HG03066 (cell line): Measurements from ENCODE around the gene SARS2.

Experiments used
- ATAC-seq: cut with Tn5 transposase; IDR thresholded peaks from one replicate; pipeline ENCODE4 v1.9.1; 2021; ENCODE audit warnings: low read depth; ENCODE audit not compliant: unreplicated experiment

The SARS2 gene

GRCh38 chr19:38919837-38920601 is 10.5 kb downstream of the SARS2 start:
- no peak for ATAC-seq

- no peak for ATAC-seq
Observed at GRCh38 chr19:38918526-38918925, 12.0 kb downstream of the SARS2 start.

- ATAC-seq, result no peak
Observed at GRCh38 chr19:38917921-38918491, 12.6 kb downstream of the SARS2 start.

GRCh38 chr19:38917516-38917915 is 13.0 kb downstream of the SARS2 start:
- no peak for ATAC-seq

GRCh38 chr19:38915329-38916321 is 14.9 kb downstream of the SARS2 start:
- ATAC-seq, result no peak

- no peak for ATAC-seq
Observed at GRCh38 chr19:38913958-38914357, 16.6 kb downstream of the SARS2 start.

- no peak for ATAC-seq
Observed at GRCh38 chr19:38912600-38913514, 17.7 kb downstream of the SARS2 start.

- ATAC-seq, result no peak
Observed at GRCh38 chr19:38911388-38912001, 19.1 kb downstream of the SARS2 start.

GRCh38 chr19:38910488-38910887 is 20.1 kb downstream of the SARS2 start:
- no peak for ATAC-seq

GRCh38 chr19:38908911-38909310 is 21.7 kb downstream of the SARS2 start:
- ATAC-seq, result no peak

GRCh38 chr19:38907670-38908069 is 22.9 kb downstream of the SARS2 start:
- no peak for ATAC-seq

GRCh38 chr19:38907227-38907626 is 23.3 kb downstream of the SARS2 start:
- no peak for ATAC-seq

GRCh38 chr19:38905620-38906019 is 24.9 kb downstream of the SARS2 start:
- no peak for ATAC-seq

GRCh38 chr19:38904581-38905539 is 25.7 kb downstream of the SARS2 start:
- ATAC-seq, result no peak

- ATAC-seq, result no peak
Observed at GRCh38 chr19:38901683-38902082, 28.9 kb downstream of the SARS2 start.

GRCh38 chr19:38900743-38901190 is 29.8 kb downstream of the SARS2 start:
- no peak for ATAC-seq

GRCh38 chr19:38900202-38900629 is 30.3 kb downstream of the SARS2 start:
- no peak for ATAC-seq

GRCh38 chr19:38899447-38900201 is 30.9 kb downstream of the SARS2 start, which contains the start of the genes NFKBIB and SIRT2:
NFKBIB (plus strand) TSS chr19:38899969; CDS start chr19:38900033, 64 bp downstream.
SIRT2 (minus strand) TSS chr19:38899618; CDS start chr19:38899521, 97 bp downstream.
- ATAC-seq, result peak; percentile 90
